ENCODE measurements around the gene GRIN2A.

Gene GRIN2A

DNA sequence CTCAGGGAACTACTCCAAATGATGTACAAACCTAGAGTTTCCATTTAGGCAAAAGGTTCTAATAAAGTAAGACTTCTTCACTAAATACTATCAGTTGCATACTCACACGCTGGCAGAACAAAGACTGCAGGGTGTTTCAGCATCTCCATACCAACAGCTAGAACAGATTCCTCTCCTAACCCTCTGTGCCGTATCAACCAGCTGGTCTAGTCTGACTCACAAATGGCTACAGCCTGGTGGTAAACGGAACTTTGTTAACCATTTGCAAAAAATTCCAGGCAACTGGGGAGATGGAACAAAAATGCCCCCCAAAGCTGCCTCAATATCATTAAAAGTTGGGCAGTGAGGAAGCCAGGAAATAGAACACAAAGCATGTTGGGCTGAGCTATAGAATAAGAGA is 217.1 kb downstream of the GRIN2A start:
- no peak for DNase-seq (ENCODE audit: low read depth)

DNA sequence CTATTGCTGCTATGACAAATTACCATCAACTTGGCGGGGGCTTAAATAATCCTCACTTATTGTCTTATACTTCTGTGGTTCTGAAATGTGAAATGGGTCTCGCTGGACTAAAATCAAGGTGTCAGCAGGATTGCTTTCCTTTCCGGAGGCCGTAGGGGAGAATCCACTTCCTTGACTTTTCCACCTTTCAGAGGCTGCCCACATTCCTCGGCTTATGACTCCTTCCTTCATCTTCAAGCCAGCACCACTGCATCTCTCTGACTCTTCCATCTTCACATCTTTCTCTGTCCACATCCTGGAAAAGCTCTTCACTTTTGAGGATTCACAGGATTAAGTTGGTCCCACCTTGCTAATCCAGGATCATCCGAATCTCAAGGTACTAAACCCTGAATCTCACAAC is 217.8 kb downstream of the GRIN2A start:
- DNase-seq (ENCODE audit: low read depth) = no peak

DNA sequence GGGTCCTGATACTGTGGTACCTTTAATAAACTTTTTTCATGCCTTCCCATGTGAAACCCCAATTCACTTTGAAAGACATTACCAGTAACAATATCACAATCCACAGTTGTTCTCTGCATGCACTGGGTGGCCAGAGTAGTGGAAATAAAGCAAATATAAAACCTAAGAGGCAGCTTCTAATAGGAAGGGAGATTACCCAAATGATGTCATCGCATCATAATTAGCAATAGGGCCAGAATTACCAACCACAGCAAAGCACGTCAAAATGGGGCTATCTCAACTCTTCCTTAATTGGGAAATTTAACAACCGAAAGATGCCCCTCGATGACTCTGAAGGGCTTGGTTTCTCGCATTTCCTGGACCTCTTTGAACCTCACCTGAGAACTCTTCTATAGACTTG is 224.8 kb downstream of the GRIN2A start:
- DNase-seq (ENCODE audit: low read depth) = no peak

DNA sequence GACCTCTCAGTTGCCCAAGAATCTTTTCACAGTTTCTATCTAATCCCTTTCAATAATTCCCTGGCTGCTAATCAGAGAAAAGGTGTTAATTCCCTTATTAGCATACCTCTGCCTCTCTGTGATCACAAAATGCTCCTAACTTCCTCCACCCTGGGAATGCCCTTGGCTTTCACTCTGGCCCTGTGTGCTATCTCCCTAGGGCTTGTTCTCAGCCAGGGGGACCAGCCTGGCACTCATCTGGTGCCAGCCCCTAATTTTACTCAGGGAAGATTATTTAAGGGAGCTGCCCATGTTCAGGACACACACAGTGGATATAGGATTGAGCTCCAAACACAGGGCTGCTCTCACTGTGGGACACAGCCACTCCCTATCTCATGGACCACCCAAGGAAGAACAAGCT is 225.2 kb downstream of the GRIN2A start:
- DNase-seq (ENCODE audit: low read depth) = no peak

DNA sequence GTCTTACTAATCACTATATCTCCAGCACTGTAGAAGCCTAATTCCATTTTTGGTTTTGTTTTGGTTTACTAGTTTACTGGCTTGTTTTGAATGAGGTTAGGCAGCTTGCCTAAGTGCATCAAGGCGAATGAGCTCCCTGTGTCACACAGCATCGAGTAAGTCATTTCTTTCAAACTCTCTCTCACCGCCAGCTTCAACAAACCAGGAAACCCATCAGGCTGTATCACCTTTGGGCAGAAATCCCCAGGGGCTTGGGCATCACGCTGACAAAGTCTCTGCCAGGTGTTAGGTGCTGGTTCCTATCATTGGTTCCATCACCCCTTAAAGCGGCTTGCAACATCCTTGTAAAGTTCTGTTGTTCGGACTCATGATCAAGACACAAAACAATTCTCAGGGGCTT is 226.6 kb downstream of the GRIN2A start:
- DNase-seq (ENCODE audit: low read depth) = no peak

DNA sequence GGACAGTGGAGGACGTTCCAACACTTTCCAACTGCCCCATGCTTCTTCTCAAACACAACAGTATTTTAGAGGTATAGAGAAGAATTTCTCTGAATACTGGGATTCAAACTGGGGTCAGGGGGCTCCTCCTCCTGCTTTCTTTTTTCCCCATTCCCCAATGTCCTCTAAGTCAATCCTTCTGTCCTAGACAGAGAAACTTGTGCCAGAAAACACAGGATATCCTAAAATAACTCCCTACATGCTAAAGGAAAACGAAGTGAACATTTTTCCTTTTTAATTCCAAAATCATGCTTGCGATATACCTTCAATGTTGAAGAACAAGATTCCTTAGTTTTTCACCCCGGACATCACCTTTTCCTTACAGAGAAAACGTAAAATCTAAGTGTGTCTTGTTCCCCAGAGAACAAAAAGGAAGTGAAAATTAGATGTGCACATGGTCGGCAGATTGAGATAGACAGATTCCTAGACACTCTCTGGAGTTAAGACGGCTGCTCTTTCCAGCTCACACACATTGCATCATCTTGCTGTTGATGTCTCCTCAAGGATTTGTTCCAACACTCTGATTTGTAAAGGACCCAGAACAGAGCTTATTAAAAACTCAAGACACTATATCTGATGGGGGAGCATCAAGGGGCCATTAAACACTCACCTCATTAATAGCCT is 228.2 kb downstream of the GRIN2A start:
- no peak for DNase-seq (ENCODE audit: low read depth)

DNA sequence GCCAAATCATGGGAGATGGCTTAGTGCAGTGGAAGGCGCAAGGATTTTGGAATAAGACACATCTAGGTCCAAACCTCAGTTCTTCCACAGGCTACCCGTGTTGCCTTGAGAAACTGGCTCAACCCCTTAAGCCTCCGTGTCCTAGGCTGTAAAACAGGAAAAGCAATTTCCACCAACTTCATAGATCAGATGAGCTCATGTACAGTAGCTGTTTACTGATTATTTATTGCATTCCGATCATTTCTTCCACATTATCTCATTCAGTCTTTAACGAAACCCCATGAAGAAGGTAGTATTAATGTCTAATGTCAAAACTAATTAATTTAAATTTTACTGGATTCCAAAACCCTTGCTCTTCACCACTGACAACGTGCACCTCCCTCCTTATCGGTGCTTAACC is 231.6 kb downstream of the GRIN2A start:
- DNase-seq (ENCODE audit: low read depth) = no peak

DNA sequence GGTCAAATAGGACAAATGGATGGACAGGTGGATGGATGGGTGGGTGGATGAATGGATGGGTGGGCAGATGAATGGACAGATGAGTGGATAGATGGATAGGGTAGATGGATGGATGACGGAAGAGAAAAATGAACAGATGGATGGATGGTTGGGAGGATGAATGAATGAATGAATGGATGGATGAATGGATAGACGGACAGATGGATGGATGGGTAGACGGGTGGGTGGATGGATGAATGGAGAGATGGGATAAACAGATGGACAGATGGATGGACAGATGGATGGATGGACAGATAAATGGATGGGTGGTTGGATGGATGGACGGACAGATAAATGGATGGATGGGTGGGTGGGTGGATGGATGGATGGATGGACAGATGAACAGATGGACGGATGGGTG is 232.8 kb downstream of the GRIN2A start:
- DNase-seq (ENCODE audit: low read depth) = no peak

DNA sequence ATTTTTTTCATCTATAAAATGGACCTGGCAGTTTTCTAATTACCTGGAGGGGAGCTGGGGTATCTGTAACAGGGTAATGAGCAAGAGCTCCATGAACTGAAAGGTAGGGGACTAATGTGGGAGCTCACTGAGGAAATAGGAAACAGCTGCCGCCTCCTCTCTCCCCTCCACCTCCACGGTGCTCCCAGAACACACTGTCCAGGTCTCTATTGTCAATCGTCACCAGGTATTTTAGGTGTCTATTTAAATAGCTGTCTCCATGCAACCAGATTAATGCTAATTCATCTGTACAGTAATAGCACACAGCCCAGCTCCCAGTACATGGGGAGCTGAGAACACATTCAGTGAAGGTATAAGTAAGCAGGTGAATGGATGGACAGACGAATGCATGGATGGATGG is 233.3 kb downstream of the GRIN2A start:
- DNase-seq (ENCODE audit: low read depth) = no peak

DNA sequence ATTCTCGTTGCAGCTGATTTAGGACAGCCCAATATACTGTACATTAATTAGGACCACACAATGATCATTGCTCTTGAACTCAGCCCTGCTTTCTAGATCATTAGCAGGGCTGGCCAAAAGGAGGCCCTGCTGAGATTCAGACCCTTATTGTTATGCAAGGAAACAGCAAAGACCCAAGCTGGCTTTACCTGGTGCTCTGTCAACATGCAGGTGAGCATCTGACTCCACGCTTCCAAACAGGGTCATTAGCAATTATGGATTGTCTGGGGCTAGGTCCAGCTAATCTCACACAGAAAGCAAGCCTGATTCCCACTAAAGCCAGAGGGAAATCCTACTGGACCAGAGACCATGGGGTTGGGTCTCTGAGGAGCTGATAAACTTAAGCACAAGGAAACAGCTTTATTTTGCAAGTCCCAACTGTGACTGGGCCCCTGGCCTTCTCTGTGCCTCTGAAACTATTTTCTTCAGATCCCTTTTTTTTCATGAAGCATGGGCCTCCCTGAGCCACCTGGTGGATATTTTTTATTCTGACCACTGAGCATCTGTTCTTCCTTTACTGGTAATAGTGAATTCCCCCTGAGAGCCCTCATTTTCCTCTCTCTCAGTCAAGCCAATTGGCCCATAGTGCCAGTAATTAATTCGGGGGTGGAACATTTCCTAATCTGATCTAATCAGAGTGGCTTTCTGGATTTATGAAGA is 236.1 kb downstream of the GRIN2A start:
- no peak for DNase-seq (ENCODE audit: low read depth)

DNA sequence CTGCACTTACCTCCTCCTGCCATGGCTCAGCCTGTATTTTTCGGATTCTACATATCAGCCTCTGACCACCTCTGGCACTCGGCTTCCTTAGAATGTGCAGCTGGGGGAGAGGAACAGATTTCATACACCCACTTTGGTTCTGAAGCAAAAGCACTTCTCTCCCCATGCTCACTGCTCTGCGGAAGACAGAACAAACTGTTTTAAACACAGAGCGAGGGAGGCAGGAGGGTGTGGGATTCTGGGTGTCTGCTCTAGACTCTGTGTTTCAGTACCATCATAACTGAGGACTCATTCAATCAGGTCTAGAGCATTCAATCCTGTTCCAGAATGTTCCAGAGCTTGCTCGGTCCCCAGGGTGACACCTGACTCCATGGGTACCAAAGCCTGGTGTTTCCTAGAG is 239.1 kb downstream of the GRIN2A start:
- no peak for DNase-seq (ENCODE audit: low read depth)

DNA sequence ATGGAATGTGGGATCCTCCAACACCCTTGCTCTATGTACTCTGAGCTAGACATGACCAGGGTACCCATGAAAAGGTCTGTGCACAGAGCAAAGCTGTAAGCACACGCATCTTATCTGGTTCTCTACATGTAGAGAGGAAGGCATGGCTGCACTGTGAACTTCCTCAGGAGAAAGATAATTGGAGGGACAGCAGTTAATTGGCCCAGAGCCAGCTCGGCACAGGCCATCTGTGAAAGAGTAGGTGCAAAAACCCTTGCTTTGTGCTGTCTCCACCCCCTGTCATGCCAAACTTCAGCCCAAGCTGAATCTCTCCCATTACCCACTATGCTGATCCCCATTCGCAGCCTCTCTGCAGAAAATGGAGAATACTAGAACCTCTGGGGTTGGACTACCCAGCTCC is 241.0 kb downstream of the GRIN2A start:
- no peak for DNase-seq (ENCODE audit: low read depth)

DNA sequence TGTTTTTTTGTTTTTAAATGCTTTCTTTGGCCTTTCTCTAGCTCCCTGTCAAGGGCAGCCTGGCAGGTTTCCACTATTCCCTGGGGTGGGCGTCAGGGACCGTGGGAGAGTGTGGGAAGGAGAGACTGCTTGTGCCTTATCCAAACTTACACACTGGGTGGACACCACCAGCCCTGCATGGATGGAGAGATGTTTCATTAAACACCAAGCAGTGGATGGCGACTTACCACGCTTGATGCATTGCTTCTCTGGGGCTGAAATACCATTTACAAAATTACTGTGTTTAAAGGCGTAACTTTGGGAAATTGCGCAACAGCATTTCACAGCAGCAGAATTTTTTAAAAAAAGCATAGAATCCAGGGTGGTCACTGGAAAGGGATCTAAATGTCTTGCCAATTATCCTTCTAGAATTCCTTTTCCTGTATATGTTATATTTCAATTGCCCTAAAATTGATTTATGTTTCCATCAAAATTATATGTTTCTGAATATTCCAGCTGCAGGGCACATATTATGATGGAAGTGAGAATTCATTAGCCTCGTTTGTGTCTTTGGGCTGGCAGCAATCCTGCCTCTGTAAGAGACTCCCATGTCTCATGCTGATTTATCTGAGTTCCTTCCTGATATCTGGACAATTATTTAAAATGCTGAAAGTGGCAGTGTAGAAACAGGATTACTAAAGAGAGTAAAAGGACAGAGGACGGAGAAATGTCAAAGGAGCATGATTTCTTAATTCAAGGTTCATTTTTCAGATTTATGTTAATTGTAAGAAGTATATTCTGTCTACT is 247.3 kb downstream of the GRIN2A start:
- no peak for DNase-seq (ENCODE audit: low read depth)

DNA sequence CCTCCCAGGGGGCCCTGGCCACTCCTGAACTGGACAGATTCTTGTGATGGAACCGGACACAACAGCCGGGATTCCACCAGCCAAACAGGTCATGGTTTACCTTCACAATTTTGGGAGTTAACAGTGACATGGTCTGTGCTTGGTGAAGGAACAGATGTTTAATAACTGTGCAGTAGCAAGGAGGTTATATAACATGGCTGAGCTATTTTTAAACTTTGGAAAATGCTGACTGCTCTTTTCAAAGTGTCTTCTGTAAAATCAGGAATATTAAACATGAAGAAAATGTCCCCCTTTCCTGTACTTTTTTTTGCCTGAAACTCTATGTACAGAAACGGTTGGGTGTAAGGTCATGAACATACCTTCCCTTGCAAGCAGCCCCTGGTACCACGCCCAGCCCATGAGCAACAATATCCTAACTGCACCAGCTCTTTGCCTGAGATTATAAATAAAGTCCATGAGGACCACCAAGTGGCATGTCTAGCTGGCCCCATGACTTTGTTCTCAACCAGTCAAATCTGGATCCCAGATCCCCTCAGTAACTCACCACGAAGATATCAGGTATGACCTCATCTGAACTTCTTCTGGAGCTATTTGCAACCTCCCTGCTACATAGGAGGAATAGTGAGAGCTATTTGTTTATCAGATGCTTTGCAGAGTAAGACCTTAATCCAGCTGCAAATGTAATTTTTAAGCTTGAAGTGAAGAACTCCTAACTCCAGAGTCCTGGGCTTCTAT is 249.1 kb downstream of the GRIN2A start:
- DNase-seq (ENCODE audit: low read depth) = no peak

DNA sequence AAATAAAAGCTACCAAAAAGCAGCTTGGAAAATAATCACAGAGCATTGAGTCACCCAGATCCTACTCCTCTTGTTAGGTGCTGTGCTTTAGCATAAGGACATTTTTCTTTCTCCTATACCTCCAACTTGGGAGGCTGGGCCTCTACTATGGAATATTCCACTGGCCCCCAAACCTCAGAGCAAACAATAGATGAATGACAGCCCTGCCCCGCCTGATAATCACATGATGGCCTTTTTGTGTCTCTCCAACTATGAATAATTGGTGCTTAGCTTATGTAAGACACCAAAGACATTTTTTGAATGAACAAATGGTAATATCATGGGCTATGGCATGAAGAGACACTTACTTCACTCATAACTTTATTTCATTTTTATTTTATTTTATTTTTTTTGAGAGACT is 250.2 kb downstream of the GRIN2A start:
- no peak for DNase-seq (ENCODE audit: low read depth)

DNA sequence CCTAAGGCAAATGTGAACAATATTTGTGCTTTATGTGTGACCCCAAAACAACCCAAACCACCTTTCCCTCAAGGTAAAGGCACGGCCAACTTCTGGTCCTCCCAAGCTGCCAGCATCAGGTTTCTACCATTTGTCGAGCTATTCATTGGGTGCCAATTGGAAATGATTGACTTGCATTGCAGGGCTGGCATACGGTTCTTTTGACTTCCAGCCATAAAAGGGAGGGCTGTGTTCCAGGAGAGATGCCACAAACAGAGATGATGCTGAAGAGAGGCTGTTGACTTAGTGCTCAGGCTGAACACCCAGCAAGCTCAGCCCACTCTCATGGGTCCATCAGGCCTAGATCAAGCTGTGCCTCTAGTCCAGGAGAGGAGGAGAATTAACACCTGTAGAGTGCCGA is 252.4 kb downstream of the GRIN2A start:
- DNase-seq (ENCODE audit: low read depth) = no peak

DNA sequence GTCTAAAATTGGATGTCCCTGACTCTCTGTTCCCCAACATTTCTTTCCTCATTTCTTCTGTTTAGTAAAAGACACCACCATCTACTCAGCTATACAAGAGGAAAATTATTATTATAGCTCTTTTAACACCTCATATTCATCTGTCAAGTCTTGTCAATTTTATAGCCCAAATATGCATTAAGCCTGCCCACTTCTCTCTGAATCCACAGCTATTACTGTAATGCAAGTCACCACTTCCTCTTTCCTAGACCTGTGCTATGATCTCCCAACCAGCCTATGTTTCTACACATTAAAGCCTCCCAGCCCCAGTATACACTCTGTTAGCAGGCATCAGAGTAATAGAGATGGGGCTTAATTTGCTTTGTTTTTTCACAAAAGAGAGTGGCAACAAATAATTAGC is 252.9 kb downstream of the GRIN2A start:
- no peak for DNase-seq (ENCODE audit: low read depth)

DNA sequence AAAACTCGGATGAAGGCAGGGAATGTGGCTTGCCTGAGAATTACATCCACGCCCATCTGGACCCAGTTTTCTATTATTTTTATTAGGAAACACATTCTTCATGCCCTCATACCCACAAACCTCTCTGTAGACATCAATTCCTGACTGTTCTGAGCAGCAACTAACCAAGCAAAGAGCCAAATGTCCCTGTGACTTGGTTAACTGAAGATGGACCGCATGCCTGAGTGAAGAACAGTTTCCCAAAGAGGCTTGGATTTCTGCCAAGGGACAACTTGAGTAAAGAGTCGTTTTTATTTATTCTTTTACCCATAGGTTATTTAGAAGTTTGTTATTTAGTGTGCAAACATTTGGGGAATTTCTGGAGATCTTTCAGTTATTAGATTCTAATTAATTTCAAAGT is 259.8 kb downstream of the GRIN2A start:
- DNase-seq (ENCODE audit: low read depth) = no peak

DNA sequence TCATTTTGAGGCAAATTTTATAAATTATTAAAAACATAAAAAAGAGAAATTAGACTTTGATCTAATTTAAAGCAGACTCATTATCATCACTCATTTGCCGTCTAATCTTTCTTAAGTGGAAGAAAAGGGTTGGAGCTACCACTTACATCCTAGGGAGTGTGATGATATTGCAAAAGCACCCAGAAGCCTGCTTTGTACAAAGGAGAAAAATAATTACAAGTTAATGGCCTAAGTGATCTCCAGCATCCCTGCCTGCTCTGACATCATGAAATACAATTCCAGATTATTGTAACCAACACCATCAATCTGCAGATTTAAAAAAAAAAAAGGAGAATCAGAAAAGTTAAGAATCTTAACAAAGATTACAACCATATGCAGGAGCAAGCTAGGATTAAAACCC is 260.2 kb downstream of the GRIN2A start:
- DNase-seq (ENCODE audit: low read depth) = no peak

DNA sequence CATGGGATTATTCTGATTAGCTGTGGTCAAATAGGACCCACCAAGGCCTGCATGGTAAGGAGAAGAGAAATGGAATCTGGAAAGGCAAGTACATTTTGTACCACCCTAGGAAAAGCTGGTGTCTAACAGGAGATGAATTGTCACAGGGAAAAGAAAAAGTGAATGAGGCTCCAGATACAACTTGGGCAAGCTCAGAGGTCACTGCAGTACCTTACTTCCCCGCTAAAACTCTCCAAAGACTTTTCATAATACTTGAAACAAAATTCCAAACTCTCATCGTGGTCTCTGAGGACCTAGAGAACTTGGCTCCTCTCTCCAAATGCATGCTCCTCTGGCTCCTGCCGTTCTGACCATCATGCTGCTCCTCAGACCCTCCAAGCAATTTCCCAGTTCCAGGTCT is 262.8 kb downstream of the GRIN2A start:
- DNase-seq (ENCODE audit: low read depth) = no peak

DNA sequence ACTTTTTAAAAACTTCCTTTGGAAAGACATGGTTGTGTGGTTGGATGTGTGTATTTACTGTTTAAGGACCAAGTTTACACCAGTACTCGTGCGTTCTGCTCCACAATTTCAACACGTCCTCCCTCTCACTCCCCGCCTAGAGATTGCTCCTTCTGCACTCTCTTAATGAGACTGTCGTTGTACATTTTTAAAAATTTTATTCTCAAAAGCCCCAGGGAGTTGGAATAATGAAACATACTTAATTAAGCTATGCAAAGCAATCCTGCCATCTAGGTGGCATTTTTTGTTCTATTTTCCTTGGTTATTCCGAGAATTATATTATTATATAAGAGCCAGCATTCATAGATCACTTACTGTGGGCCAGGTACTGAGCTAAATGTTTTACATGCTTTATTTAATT is 264.5 kb downstream of the GRIN2A start:
- no peak for DNase-seq (ENCODE audit: low read depth)

DNA sequence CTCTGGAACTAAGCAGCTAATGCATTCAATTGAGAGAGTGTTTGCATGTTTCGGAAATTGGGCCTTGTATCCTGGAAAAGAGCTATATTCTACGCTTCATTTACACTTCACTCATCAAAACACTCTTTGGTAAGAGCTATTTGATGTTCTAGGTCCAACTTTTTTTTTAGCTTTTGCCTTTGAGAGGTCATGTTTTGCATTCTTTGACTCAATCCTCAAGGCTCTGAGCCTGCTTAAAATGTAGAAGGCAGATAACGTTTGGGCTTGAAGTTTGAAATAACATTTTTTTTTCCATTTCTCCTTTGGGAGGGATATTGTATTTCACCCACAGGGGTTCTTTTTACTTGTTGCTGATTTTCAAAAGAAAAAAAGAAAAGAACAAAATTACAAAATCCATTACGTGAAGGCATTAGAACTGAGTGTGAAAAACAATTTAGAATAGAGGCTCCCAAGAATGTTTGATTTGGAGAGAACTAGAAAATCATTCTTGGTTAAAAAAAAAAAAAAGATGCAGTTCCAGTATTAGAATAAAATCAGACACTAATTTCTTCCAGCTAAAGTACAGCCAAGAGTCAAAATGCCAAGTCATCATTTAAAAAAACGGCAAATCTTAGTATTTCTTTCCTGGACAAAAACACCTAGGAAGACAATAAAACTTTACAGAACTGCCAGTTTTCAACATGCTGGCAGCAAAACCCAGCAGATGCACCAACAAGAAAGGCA is 268.5 kb downstream of the GRIN2A start:
- no peak for DNase-seq (ENCODE audit: low read depth)
